Glomerular endothelial cell (primary cell): ENCODE data around the gene CPD. TPM values are rescaled to one million over a fixed set of nuclear protein-coding genes. Genes with fewer than 3 reads are reported as not detected.

Source experiments
- DNase-seq: peaks from one replicate; pipeline ENCODE4 v3.0.0-alpha.2; 2011; ENCODE audit warnings: low read depth, low spot score; ENCODE audit errors: extremely low read depth
- total RNA-seq: library from RNA; depleted of rRNA; stranded (reverse); fragments of >200 nt; gene quantifications from 2 replicates; pipeline ENCODE4 v1.2.3, GENCODE V29; 2015

The CPD gene
- total RNA-seq, 1 donor from 2014 or later = 116 TPM

GRCh38 chr17:30483159-30483558 is 104.4 kb downstream of the CPD start:
- no peak for DNase-seq

GRCh38 chr17:30493780-30494179 is 115.1 kb downstream of the CPD start:
- DNase-seq = no peak

- no peak for DNase-seq
These were observed 116.9 kb downstream of the CPD start for GRCh38 chr17:30495586-30495985.

GRCh38 chr17:30503558-30503957 is 124.8 kb downstream of the CPD start:
- no peak for DNase-seq

- no peak for DNase-seq
These were observed 127.2 kb downstream of the CPD start for GRCh38 chr17:30505868-30506417.

GRCh38 chr17:30506481-30506880 is 127.8 kb downstream of the CPD start:
- no peak for DNase-seq

GRCh38 chr17:30513346-30513745 is 134.6 kb downstream of the CPD start:
- no peak for DNase-seq

- no peak for DNase-seq
These were observed 136.3 kb downstream of the CPD start for GRCh38 chr17:30514895-30515596.

- DNase-seq = no peak
These were observed 139.1 kb downstream of the CPD start for GRCh38 chr17:30517786-30518185.

- DNase-seq = no peak
These were observed 140.4 kb downstream of the CPD start for GRCh38 chr17:30519166-30519565.

Other genes with a start within 250 kb of the CPD start
- gene SLC6A4, start 143.2 kb upstream of the CPD start, total RNA-seq = 0.23 and 2.5 TPM in 2 replicates
- gene BLMH, start 87.0 kb upstream of the CPD start, total RNA-seq = 27.4 and 46.4 TPM in 2 replicates
- gene TMIGD1, start 44.9 kb upstream of the CPD start, total RNA-seq = not detected in 2 replicates
- 21.4 and 35.0 TPM in 2 replicates for gene GOSR1, start 98.5 kb downstream of the CPD start, total RNA-seq